ENCODE data around the gene LRRC8D. TPM values are rescaled to one million over a fixed set of nuclear protein-coding genes. Genes with fewer than 3 reads are reported as not detected.

LRRC8D gene
- total RNA-seq, 2 experiments from 2014 or later = 23.9 to 25.7 TPM

GRCh38 chr1:89929467-89930063 lies 108.7 kb downstream of the LRRC8D start:
- Mint-ChIP-seq H3K27ac (no peak overlapping the region), H3K4me1 (ENCODE audit: low read depth) (no peaks in the 10 kb centered on the region), H3K27me3 (ENCODE audit: low read depth) (no peaks in the 10 kb centered on the region), H3K36me3 (ENCODE audit: low read depth) (peaks cover 38% of the 10 kb centered on the region), H3K9me3 (ENCODE audit: insufficient read depth) (no peaks in the 10 kb centered on the region), H3K4me3 (no peak overlapping the region)
- ChIA-PET POLR2A (no interaction called here), CTCF (no interaction called here)
- ATAC-seq = no peak
- DNase-seq = no peak

DNA sequence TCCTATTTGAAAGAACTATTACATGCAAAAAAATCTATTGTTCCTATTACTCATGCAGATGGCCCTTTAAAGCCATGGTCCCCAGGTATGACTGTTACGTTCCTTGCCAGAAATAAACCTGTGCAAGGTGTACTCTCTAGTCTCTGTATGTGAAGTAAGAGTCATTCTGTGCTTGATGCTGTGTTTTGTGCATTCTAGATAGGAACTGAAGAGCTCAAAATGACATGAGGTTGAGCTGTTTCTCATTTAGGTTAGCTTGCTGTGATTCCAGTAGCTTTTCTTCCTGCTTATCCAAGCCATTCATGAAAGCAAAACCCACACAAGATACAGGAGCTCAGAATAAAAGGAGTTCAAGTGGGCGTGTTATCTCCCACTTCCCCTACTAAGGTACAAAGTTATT lies 109.7 kb downstream of the LRRC8D start:
- H3K9me3 Mint-ChIP-seq (ENCODE audit: insufficient read depth) = no peaks in the 10 kb centered on the region
- no peak overlapping the region for H3K4me3 Mint-ChIP-seq
- H3K36me3 Mint-ChIP-seq (ENCODE audit: low read depth) = peaks cover 47% of the 10 kb centered on the region
- H3K27ac Mint-ChIP-seq = no peak overlapping the region
- POLR2A ChIA-PET = no interaction called here
- CTCF ChIA-PET = no interaction called here
- no peaks in the 10 kb centered on the region for H3K4me1 Mint-ChIP-seq (ENCODE audit: low read depth)
- no peaks in the 10 kb centered on the region for H3K27me3 Mint-ChIP-seq (ENCODE audit: low read depth)
- ATAC-seq (no peak), DNase-seq (no peak)

DNA sequence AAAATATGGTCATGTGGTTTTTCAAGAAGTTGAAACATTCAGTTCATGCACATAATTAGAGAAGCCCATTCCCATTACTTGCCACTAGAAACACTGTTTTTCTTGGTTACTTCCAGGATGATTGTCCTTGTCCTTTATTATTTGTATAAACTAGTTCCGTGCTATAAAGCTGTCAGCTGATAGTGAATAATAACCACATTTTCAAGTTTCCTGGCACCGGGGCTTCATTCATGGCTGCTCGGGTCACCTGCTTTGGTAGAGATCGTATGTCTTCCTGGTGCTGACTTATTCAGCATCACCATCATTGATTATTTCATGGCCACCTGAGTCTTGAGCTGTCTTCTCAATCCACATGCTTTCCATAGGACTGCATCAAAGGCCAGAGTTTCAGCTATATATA lies 111.1 kb downstream of the LRRC8D start:
- Mint-ChIP-seq H3K36me3 (ENCODE audit: low read depth) (peaks cover 49% of the 10 kb centered on the region), H3K4me1 (ENCODE audit: low read depth) (no peaks in the 10 kb centered on the region), H3K9me3 (ENCODE audit: insufficient read depth) (no peaks in the 10 kb centered on the region), H3K4me3 (no peak overlapping the region), H3K27ac (no peak overlapping the region), H3K27me3 (ENCODE audit: low read depth) (no peaks in the 10 kb centered on the region)
- ATAC-seq (no peak), DNase-seq (no peak)
- ChIA-PET CTCF (no interaction called here), POLR2A (no interaction called here)

- ATAC-seq (no peak), DNase-seq (no peak)
- H3K4me1 Mint-ChIP-seq (ENCODE audit: low read depth) = peaks cover 1% of the 10 kb centered on the region
- ChIA-PET CTCF (no interaction called here), POLR2A (no interaction called here)
- H3K9me3 Mint-ChIP-seq (ENCODE audit: insufficient read depth) = no peaks in the 10 kb centered on the region
- H3K36me3 Mint-ChIP-seq (ENCODE audit: low read depth) = peaks cover 48% of the 10 kb centered on the region
- no peak overlapping the region for H3K27ac Mint-ChIP-seq
- H3K4me3 Mint-ChIP-seq = no peak overlapping the region
- H3K27me3 Mint-ChIP-seq (ENCODE audit: low read depth) = no peaks in the 10 kb centered on the region
Observed at GRCh38 chr1:89932598-89933364, 111.9 kb downstream of the LRRC8D start.

DNA sequence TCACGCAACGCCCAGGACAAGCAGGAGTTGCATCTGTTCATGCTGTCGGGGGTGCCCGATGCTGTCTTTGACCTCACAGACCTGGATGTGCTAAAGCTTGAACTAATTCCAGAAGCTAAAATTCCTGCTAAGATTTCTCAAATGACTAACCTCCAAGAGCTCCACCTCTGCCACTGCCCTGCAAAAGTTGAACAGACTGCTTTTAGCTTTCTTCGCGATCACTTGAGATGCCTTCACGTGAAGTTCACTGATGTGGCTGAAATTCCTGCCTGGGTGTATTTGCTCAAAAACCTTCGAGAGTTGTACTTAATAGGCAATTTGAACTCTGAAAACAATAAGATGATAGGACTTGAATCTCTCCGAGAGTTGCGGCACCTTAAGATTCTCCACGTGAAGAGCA lies 113.6 kb downstream of the LRRC8D start:
- no peak for DNase-seq
- Mint-ChIP-seq H3K4me1 (ENCODE audit: low read depth) (peaks cover 3% of the 10 kb centered on the region), H3K27ac (no peak overlapping the region), H3K4me3 (no peak overlapping the region), H3K36me3 (ENCODE audit: low read depth) (peaks cover 40% of the 10 kb centered on the region), H3K9me3 (ENCODE audit: insufficient read depth) (no peaks in the 10 kb centered on the region), H3K27me3 (ENCODE audit: low read depth) (no peaks in the 10 kb centered on the region)
- POLR2A ChIA-PET = no interaction called here
- CTCF ChIA-PET = no interaction called here
- no peak for ATAC-seq

DNA sequence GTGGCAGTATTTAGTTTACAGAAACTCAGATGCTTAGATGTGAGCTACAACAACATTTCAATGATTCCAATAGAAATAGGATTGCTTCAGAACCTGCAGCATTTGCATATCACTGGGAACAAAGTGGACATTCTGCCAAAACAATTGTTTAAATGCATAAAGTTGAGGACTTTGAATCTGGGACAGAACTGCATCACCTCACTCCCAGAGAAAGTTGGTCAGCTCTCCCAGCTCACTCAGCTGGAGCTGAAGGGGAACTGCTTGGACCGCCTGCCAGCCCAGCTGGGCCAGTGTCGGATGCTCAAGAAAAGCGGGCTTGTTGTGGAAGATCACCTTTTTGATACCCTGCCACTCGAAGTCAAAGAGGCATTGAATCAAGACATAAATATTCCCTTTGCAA lies 114.4 kb downstream of the LRRC8D start:
- ATAC-seq (no peak), DNase-seq (no peak)
- POLR2A ChIA-PET = no interaction called here
- Mint-ChIP-seq H3K4me1 (ENCODE audit: low read depth) (peaks cover 3% of the 10 kb centered on the region), H3K4me3 (no peak overlapping the region), H3K27ac (no peak overlapping the region), H3K9me3 (ENCODE audit: insufficient read depth) (no peaks in the 10 kb centered on the region), H3K36me3 (ENCODE audit: low read depth) (peaks cover 36% of the 10 kb centered on the region), H3K27me3 (ENCODE audit: low read depth) (no peaks in the 10 kb centered on the region)
- CTCF ChIA-PET = no interaction called here

DNA sequence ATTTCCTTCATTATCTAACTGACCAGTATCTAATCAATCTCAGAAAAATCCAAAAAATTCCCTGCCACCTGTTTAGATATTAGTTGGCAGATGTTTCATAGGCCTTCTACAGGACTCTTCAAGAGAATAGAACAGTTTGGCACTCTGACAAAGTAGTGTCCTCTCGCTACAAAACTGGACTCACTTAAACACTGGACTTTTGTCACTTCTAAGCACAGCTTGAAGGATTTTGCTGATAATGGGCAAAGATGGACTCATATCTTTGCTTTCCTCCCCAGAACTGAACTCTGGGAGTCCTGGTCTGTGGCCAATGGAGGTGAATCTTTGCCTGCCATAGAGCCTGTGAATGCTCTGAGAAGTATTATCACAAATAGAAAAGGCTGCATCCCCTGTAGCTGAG lies 115.9 kb downstream of the LRRC8D start:
- POLR2A ChIA-PET = no interaction called here

DNA sequence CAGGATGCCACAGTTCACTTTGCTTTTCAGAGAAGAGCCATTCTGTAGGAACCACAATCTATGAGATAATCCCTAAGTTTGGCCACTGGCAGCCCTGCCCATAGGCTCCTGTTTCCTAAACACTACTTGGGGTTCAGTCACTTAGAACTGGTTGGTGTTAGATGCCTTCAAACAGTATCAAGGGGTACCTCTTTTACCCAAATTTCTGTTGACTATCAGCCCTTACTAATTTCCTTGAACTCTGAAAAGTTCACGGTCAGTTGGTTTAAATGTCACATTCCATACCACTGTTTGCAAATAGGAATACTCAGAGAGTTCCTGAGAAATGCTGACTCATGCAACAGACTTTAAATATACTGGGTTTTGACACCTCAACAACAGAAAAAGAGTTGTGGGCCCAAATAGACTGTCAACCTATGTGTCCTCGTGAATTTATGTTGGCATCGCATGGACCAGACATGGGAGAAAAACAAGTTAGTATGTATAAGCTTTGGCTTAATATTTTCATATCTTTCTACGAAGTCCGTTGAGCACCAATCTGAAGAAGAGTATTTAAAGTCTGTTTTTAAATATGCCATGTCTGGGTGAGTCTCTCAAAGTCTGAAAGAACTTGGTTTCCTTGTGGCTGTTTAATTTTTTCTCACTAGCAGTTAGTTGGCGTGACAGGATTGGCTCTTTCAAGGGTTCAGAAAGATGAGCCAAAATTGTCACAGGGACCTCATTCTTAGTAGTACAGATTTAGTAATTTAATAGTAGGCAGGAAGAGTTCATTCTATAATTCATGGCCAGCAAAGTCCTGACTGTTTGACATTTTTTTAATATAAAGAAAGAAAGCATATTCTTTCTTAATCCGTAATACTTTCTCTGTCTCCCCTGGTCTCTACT lies 117.6 kb downstream of the LRRC8D start:
- Mint-ChIP-seq H3K27ac (no peak overlapping the region), H3K4me3 (no peak overlapping the region), H3K36me3 (ENCODE audit: low read depth) (peaks cover 22% of the 10 kb centered on the region), H3K4me1 (ENCODE audit: low read depth) (peaks cover 4% of the 10 kb centered on the region), H3K27me3 (ENCODE audit: low read depth) (no peaks in the 10 kb centered on the region), H3K9me3 (ENCODE audit: insufficient read depth) (no peaks in the 10 kb centered on the region)
- no peak for DNase-seq
- ChIA-PET CTCF (interaction anchor here (1.2 kb wide), 1 partner anchor 13 kb away, joined by 4 read pairs; no protein-coding TSS in a partner anchor), POLR2A (no interaction called here)
- ATAC-seq = no peak

More for the DNA sequence above, 115.9 kb downstream of the LRRC8D start:
- H3K4me1 Mint-ChIP-seq (ENCODE audit: low read depth) = peaks cover 4% of the 10 kb centered on the region
- CTCF ChIA-PET = interaction anchor here (1.2 kb wide), 1 partner anchor 15 kb away, joined by 4 read pairs; no protein-coding TSS in a partner anchor
- H3K27ac Mint-ChIP-seq = no peak overlapping the region
- H3K9me3 Mint-ChIP-seq (ENCODE audit: insufficient read depth) = no peaks in the 10 kb centered on the region
- DNase-seq (no peak), ATAC-seq (no peak)
- H3K27me3 Mint-ChIP-seq (ENCODE audit: low read depth) = no peaks in the 10 kb centered on the region
- peaks cover 32% of the 10 kb centered on the region for H3K36me3 Mint-ChIP-seq (ENCODE audit: low read depth)
- no peak overlapping the region for H3K4me3 Mint-ChIP-seq

- H3K36me3 Mint-ChIP-seq (ENCODE audit: low read depth) = peaks cover 15% of the 10 kb centered on the region
- H3K27ac Mint-ChIP-seq = no peak overlapping the region
- H3K9me3 Mint-ChIP-seq (ENCODE audit: insufficient read depth) = no peaks in the 10 kb centered on the region
- H3K27me3 Mint-ChIP-seq (ENCODE audit: low read depth) = no peaks in the 10 kb centered on the region
- ATAC-seq (no peak), DNase-seq (no peak)
- CTCF ChIA-PET = no interaction called here
- H3K4me3 Mint-ChIP-seq = no peak overlapping the region
- peaks cover 4% of the 10 kb centered on the region for H3K4me1 Mint-ChIP-seq (ENCODE audit: low read depth)
- POLR2A ChIA-PET = no interaction called here
Observed at GRCh38 chr1:89939059-89939570, 118.3 kb downstream of the LRRC8D start.

- H3K36me3 Mint-ChIP-seq (ENCODE audit: low read depth) = peaks cover 8% of the 10 kb centered on the region
- H3K4me3 Mint-ChIP-seq = no peak overlapping the region
- peaks cover 4% of the 10 kb centered on the region for H3K4me1 Mint-ChIP-seq (ENCODE audit: low read depth)
- H3K27ac Mint-ChIP-seq = no peak overlapping the region
- POLR2A ChIA-PET = no interaction called here
- CTCF ChIA-PET = no interaction called here
- DNase-seq (no peak), ATAC-seq (no peak)
- no peaks in the 10 kb centered on the region for H3K9me3 Mint-ChIP-seq (ENCODE audit: insufficient read depth)
- no peaks in the 10 kb centered on the region for H3K27me3 Mint-ChIP-seq (ENCODE audit: low read depth)
Observed at GRCh38 chr1:89939693-89940438, 119.0 kb downstream of the LRRC8D start.

GRCh38 chr1:89941110-89941766 lies 120.4 kb downstream of the LRRC8D start:
- H3K27me3 Mint-ChIP-seq (ENCODE audit: low read depth) = no peaks in the 10 kb centered on the region
- POLR2A ChIA-PET = no interaction called here
- H3K36me3 Mint-ChIP-seq (ENCODE audit: low read depth) = no peaks in the 10 kb centered on the region
- H3K4me1 Mint-ChIP-seq (ENCODE audit: low read depth) = peaks cover 4% of the 10 kb centered on the region
- CTCF ChIA-PET = no interaction called here
- no peak for DNase-seq
- H3K9me3 Mint-ChIP-seq (ENCODE audit: insufficient read depth) = no peaks in the 10 kb centered on the region
- no peak overlapping the region for H3K4me3 Mint-ChIP-seq
- H3K27ac Mint-ChIP-seq = no peak overlapping the region
- ATAC-seq = peak; percentile 47

Data from activated CD8-positive, alpha-beta T cell treated with anti-CD3 and anti-CD28 coated beads, Interleukin-2, amount 10 ng/mL, durations not matched to agents 7 days and 5 days (primary cell).